ENCODE data around the gene TBX1.

GRCh38 chr22:19753996-19754700 lies 6.4 kb upstream of the TBX1 start:
- TF ChIP-seq CTCF (IDR thresholded peaks at IDR 0.05; ENCODE audit: low read depth, low read length, poor library complexity, severe bottlenecking) = no peak
- no peak for TF ChIP-seq EZH2phosphoT487 (IDR thresholded peaks at IDR 0.05; ENCODE audit: borderline replicate concordance, low read length)

Measured in DOHH2 (cell line).